Hematopoietic multipotent progenitor cell treated with erythropoietin and hydrocortisone succinate and interleukin-3 and kit ligand, for 6 days (in vitro differentiated cells): ENCODE data around the gene FXYD4.
"Not testable (repeated sequence)": the region's sequence is repeated elsewhere in the genome, so short reads cannot be mapped to it uniquely, and the experiment has no call there.

Source experiments
- DNase-seq: peaks from one replicate; pipeline ENCODE4 v3.0.0-alpha.2; 2015

The FXYD4 gene

GRCh38 chr10:43421944-43422343, 50.5 kb downstream of the FXYD4 start:
- not testable (repeated sequence) for DNase-seq

GRCh38 chr10:43424416-43424815, 53.0 kb downstream of the FXYD4 start:
- DNase-seq, result no peak
